Body of pancreas (tissue), 4 donors: ENCODE measurements around the gene TSPO2.

Experiments used
- CTCF ChIP-seq, 7 experiments: fragments of 450-650 bp in 4 of 7; fragments of 200-600 bp in 3 of 7; sonication (generic) in 3 of 7; IDR thresholded peaks; one replicate each; pipeline ENCODE4 v1.5.1; 2016 to 2019; ENCODE audit warnings: antibody characterized with exemption in 7 of 7
- POLR2A ChIP-seq, 3 donors: fragments of 450-650 bp; IDR thresholded peaks; one replicate each; pipeline ENCODE4 v1.6.1; 2016; ENCODE audit warnings: antibody characterized with exemption in 3 of 3, mild to moderate bottlenecking in 2 of 3

- no peak for TF ChIP-seq CTCF (IDR thresholded peaks at IDR 0.05)
- TF ChIP-seq POLR2A (IDR thresholded peaks at IDR 0.05), result no peak
Measured at GRCh38 chr6:41075651-41076626, 33.7 kb downstream of the TSPO2 start.
